Tibial nerve (tissue), 4 donors: ENCODE data around the gene KLHL14.
"Not testable (repeated sequence)": the region's sequence is repeated elsewhere in the genome, so short reads cannot be mapped to it uniquely, and the experiment has no call there.

Source experiments
- EP300 ChIP-seq, 2 donors: sonication (generic); formaldehyde crosslinking; IDR thresholded peaks; one replicate each; pipeline ENCODE4 v1.6.1; 2017; ENCODE audit warnings: antibody characterized with exemption in 2 of 2, mild to moderate bottlenecking in 1 of 2
- TF ChIP-seq, protein P1 (sequence below), 5 experiments: fragments of 200-600 bp in 3 of 5; fragments of 450-650 bp in 2 of 5; sonication (generic) in 3 of 5; IDR thresholded peaks; one replicate each; pipeline ENCODE4 v1.5.1; 2016 to 2019; ENCODE audit warnings: antibody characterized with exemption in 5 of 5, mild to moderate bottlenecking in 3 of 5, moderate library complexity in 2 of 5

DNA sequence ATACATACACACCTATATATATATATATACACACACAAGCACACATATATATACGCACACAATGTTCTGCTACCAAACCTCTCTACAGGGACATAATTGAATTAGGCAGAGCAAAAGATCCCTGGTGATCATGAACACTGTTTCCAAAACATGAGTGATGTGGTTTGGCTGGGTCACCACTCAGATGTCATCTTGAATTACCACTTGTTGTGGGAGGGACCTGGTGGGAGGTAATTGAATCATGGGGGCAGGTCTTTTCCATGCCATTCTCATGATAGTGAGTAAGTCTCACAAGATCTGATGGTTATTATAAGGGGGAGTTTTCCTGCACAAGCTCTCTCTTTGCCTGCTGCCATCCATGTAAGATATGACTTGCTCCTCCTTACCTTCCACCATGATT is 135.2 kb downstream of the KLHL14 start:
- TF ChIP-seq, protein P1, sequence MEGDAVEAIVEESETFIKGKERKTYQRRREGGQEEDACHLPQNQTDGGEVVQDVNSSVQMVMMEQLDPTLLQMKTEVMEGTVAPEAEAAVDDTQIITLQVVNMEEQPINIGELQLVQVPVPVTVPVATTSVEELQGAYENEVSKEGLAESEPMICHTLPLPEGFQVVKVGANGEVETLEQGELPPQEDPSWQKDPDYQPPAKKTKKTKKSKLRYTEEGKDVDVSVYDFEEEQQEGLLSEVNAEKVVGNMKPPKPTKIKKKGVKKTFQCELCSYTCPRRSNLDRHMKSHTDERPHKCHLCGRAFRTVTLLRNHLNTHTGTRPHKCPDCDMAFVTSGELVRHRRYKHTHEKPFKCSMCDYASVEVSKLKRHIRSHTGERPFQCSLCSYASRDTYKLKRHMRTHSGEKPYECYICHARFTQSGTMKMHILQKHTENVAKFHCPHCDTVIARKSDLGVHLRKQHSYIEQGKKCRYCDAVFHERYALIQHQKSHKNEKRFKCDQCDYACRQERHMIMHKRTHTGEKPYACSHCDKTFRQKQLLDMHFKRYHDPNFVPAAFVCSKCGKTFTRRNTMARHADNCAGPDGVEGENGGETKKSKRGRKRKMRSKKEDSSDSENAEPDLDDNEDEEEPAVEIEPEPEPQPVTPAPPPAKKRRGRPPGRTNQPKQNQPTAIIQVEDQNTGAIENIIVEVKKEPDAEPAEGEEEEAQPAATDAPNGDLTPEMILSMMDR (IDR thresholded peaks at IDR 0.05): not testable (repeated sequence)
- not testable (repeated sequence) for TF ChIP-seq EP300 (IDR thresholded peaks at IDR 0.05)
